B cell (primary cell): ENCODE measurements around the gene RBL1. TPM values are rescaled to one million over a fixed set of nuclear protein-coding genes. Genes with fewer than 3 reads are reported as not detected.
A peak's percentile ranks its signal among the peaks of the same experiment; 100 is the strongest.

ENCODE experiments used
- ATAC-seq: fragments of 200-7000 bp; cut with Tn5 transposase; one replicate; pipeline ENCODE4 v1.10.0; 2021; ENCODE audit warnings: low read depth, mild to moderate bottlenecking, moderate number of reproducible peaks, moderate library complexity
- CTCF ChIA-PET: fragments of 350-600 bp; sonication (Branson Sonifier 250); formaldehyde crosslinking; loops from one replicate; lab custom pipeline; 2021; ENCODE audit warnings: antibody characterized with exemption, inconsistent platforms; lab: Charles Lee
- POLR2A ChIA-PET: fragments of 350-600 bp; sonication (Branson Sonifier 250); formaldehyde crosslinking; loops from one replicate; lab custom pipeline; 2021; ENCODE audit warnings: antibody characterized with exemption; lab: Charles Lee
- DNase-seq: peaks from one replicate; pipeline ENCODE4 v3.0.0; 2013
- H2AFZ ChIP-seq: 2 replicates; pipeline ENCODE4 v1.6.1; 2012; ENCODE audit warnings: mild to moderate bottlenecking, low read depth, low read length; ENCODE audit not compliant: insufficient read depth, poor library complexity, severe bottlenecking
- H3K27ac ChIP-seq, 2 donors: 1 replicate in 1 of 2; 2 replicates in 1 of 2; pipeline ENCODE4 v1.5.1; 2012 to 2013; ENCODE audit warnings: low read length in 2 of 2, mild to moderate bottlenecking in 2 of 2, moderate library complexity in 1 of 2
- H3K27me3 ChIP-seq, 4 experiments: fragments of 200-600 bp in 1 of 4; sonication (generic) in 1 of 4; replicated peaks in 1 of 4; 1 replicate in 2 of 4; 2 replicates in 2 of 4; pipeline versions ENCODE4 v1.6.1 to v1.7.0; 2013 to 2016; ENCODE audit warnings: low read length in 3 of 4, mild to moderate bottlenecking in 2 of 4, mixed read lengths in 1 of 4, moderate library complexity in 1 of 4; ENCODE audit not compliant: insufficient read depth in 4 of 4, control insufficient read depth in 3 of 4; ENCODE audit errors: control extremely low read depth in 1 of 4
- H3K36me3 ChIP-seq, 2 experiments: replicated peaks in 1 of 2; 1 replicate in 1 of 2; 2 replicates in 1 of 2; pipeline versions ENCODE4 v1.6.1 to v1.7.1; 2013; ENCODE audit warnings: low read length in 1 of 2; ENCODE audit not compliant: insufficient read depth in 2 of 2, control insufficient read depth in 1 of 2; ENCODE audit errors: control extremely low read depth in 1 of 2, extremely low read depth in 1 of 2
- H3K4me1 ChIP-seq, 2 donors: fragments of 200-600 bp in 1 of 2; sonication (generic) in 1 of 2; 1 replicate in 1 of 2; 2 replicates in 1 of 2; pipeline versions ENCODE4 v1.5.1 to v1.6.1; 2013 to 2017; ENCODE audit warnings: low read length in 2 of 2; ENCODE audit not compliant: control insufficient read depth in 2 of 2, insufficient read depth in 2 of 2
- H3K4me2 ChIP-seq: replicated peaks from 2 replicates; pipeline ENCODE3; 2012; ENCODE audit warnings: mild to moderate bottlenecking, low read depth, low read length; ENCODE audit not compliant: poor library complexity, severe bottlenecking
- H3K4me3 ChIP-seq, 5 experiments: fragments of 200-600 bp in 1 of 5; sonication (generic) in 1 of 5; 1 replicate in 3 of 5; 2 replicates in 2 of 5; pipeline versions ENCODE4 v1.5.1 to v1.7.0; 2011 to 2016; ENCODE audit warnings: low read length in 4 of 5, mild to moderate bottlenecking in 4 of 5, low read depth in 2 of 5, control low read depth in 1 of 5, moderate library complexity in 1 of 5; ENCODE audit not compliant: insufficient read depth in 1 of 5; ENCODE audit errors: control extremely low read depth in 1 of 5, extremely low read depth in 1 of 5
- H3K79me2 ChIP-seq: fragments of 200-600 bp; sonication (generic); one replicate; pipeline ENCODE4 v1.6.0; 2016; ENCODE audit warnings: low read length; ENCODE audit not compliant: control insufficient read depth, insufficient read depth
- H3K9ac ChIP-seq: fragments of 200-600 bp; sonication (generic); 2 replicates; pipeline ENCODE4 v1.6.1; 2017; ENCODE audit warnings: mild to moderate bottlenecking, low read length, moderate library complexity
- H3K9me3 ChIP-seq, 3 donors: one replicate each; pipeline versions ENCODE4 v1.6.1 to v1.7.1; 2013; ENCODE audit warnings: low read length in 2 of 3; ENCODE audit not compliant: control insufficient read depth in 2 of 3, insufficient read depth in 1 of 3; ENCODE audit errors: control extremely low read depth in 1 of 3
- H4K20me1 ChIP-seq: 2 replicates; pipeline ENCODE4 v1.6.0; 2012; ENCODE audit warnings: mild to moderate bottlenecking, low read length; ENCODE audit not compliant: insufficient read depth, control insufficient read depth, poor library complexity, severe bottlenecking
- H3K27ac Mint-ChIP-seq: one replicate; pipeline ENCODE4 v1.8.0; 2021; ENCODE audit warnings: mixed read lengths
- H3K27me3 Mint-ChIP-seq: one replicate; pipeline ENCODE4 v1.8.0; 2021; ENCODE audit warnings: mixed read lengths
- H3K4me1 Mint-ChIP-seq: one replicate; pipeline ENCODE4 v1.8.0; 2021; ENCODE audit warnings: mixed read lengths
- H3K4me3 Mint-ChIP-seq: one replicate; pipeline ENCODE4 v1.8.0; 2021; ENCODE audit warnings: mixed read lengths
- H3K9me3 Mint-ChIP-seq: one replicate; pipeline ENCODE4 v1.8.0; 2022; ENCODE audit warnings: mixed read lengths; ENCODE audit not compliant: insufficient read depth
- CTCF ChIP-seq: fragments of 200-600 bp; IDR thresholded peaks from one replicate; pipeline ENCODE4 v1.8.0; 2022; ENCODE audit warnings: antibody characterized with exemption, mild to moderate bottlenecking
- EZH2 ChIP-seq: IDR thresholded peaks from 2 replicates; pipeline ENCODE4 v1.6.1; 2012; ENCODE audit warnings: borderline replicate concordance, low read depth, mild to moderate bottlenecking, moderate library complexity, low read length; ENCODE audit not compliant: insufficient read depth, poor library complexity, severe bottlenecking
- WGBS: methylation state at CpG from one replicate; pipeline ENCODE4 v1.1.5; 2013; ENCODE audit warnings: missing lambda C conversion rate; ENCODE audit not compliant: insufficient coverage; 5-methylcytosine and 5-hydroxymethylcytosine counted together
- intact Hi-C: fragments of 100-400 bp; cut with micrococcal nuclease; formaldehyde crosslinking; loops from one replicate; pipeline ENCODE4 v1.10.0; 2022
- polyA plus RNA-seq: library from polyadenylated mRNA; depleted of rRNA; stranded (reverse); fragments of >200 nt; gene quantifications from 2 replicates; pipeline ENCODE4 v1.2.3, GENCODE V29; 2012
- small RNA-seq: library from RNA; depleted of rRNA; stranded (forward); fragments of <200 nt; gene quantifications from one replicate; pipeline ENCODE3, GENCODE V24; 2012; ENCODE audit warnings: low replicate concordance, low read depth; ENCODE audit not compliant: insufficient read length
- total RNA-seq, 2 donors: library from RNA; stranded (reverse); fragments of 120-200 nt in 1 of 2; gene quantifications; 1 replicate in 1 of 2; 2 replicates in 1 of 2; pipeline versions ENCODE4 v1.2.3 to v1.2.4, GENCODE V29; 2013 to 2022

RBL1 gene
- total and polyA plus RNA-seq, 2 donors (not counting 1 experiment from before 2014, with no cell fraction given) = 8.1 to 27.8 TPM

- Histone ChIP-seq H3K36me3 (no peaks in the 10 kb centered on the region), H4K20me1 (peaks cover 5% of the 10 kb centered on the region), H3K4me2 (peak overlapping the region; percentile 89), H2AFZ (peak overlapping the region; percentile 99), H3K4me3 (peak overlapping the region; percentile 81 to 93 (median 88)), H3K79me2 (peaks cover 24% of the 10 kb centered on the region), H3K9me3 (no peaks in the 10 kb centered on the region), H3K9ac (peak overlapping the region; percentile 93), H3K27me3 (no peaks in the 10 kb centered on the region), H3K27ac (peak overlapping the region; percentile 48 to 78), H3K4me1 (peaks cover 20 to 23% of the 10 kb centered on the region in 2 donors)
- Mint-ChIP-seq H3K27me3 (no peaks in the 10 kb centered on the region), H3K27ac (peak overlapping the region; percentile 56), H3K4me3 (peak overlapping the region; percentile 99), H3K9me3 (no peaks in the 10 kb centered on the region), H3K4me1 (peaks cover 27% of the 10 kb centered on the region)
- TF ChIP-seq EZH2 = no peak
- TF ChIP-seq CTCF = no peak
- POLR2A ChIA-PET = no interaction called here
- ATAC-seq (no peak), DNase-seq (peak; percentile 36)
- CTCF ChIA-PET = no interaction called here
- intact Hi-C loops = loop anchor here (1.0 to 5.0 kb wide), 7 partner anchors 57 to 742 kb away; partner anchors contain the start of genes CTNNBL1, DSN1, MROH8 and RPN2
- WGBS = under 1% methylated on average over 20 of the region's 24 CpGs
Measured at GRCh38 chr20:36950414-36951197, 145.2 kb downstream of the RBL1 start.

Small RNAs within 50 kb of the gene (small RNA-seq; reads per million reads assigned to genes)
- not detected for gene RPS3AP3

Other genes starting within 250 kb of the RBL1 start
- gene TLDC2, start 219.9 kb downstream of the RBL1 start, total RNA-seq = not detected in 2 replicates
- 0.12 and 0.13 TPM in 2 replicates for gene TLDC2, start 219.9 kb downstream of the RBL1 start, polyA plus RNA-seq
- 11.6 and 12.8 TPM in 2 replicates for gene SAMHD1, start 144.3 kb downstream of the RBL1 start, total RNA-seq
- gene SAMHD1, start 144.3 kb downstream of the RBL1 start, polyA plus RNA-seq = 7.9 and 9.4 TPM in 2 replicates
- gene RPN2, start 83.3 kb upstream of the RBL1 start, total RNA-seq = 80.2 and 86.9 TPM in 2 replicates
- gene RPN2, start 83.3 kb upstream of the RBL1 start, polyA plus RNA-seq = 84.6 and 87.3 TPM in 2 replicates
- gene MROH8, start 83.6 kb upstream of the RBL1 start, total RNA-seq = 4.6 and 6.3 TPM in 2 replicates
- 3.8 and 4.0 TPM in 2 replicates for gene MROH8, start 83.6 kb upstream of the RBL1 start, polyA plus RNA-seq
- gene GHRH, start 165.8 kb upstream of the RBL1 start, total RNA-seq = not detected in 2 replicates
- gene GHRH, start 165.8 kb upstream of the RBL1 start, polyA plus RNA-seq = not detected in 2 replicates
- gene MANBAL, start 193.7 kb upstream of the RBL1 start, total RNA-seq = 17.5 and 19.1 TPM in 2 replicates
- gene MANBAL, start 193.7 kb upstream of the RBL1 start, polyA plus RNA-seq = 14.0 and 20.0 TPM in 2 replicates